BLaER1 (cell line): ENCODE results near the gene DDR2.
"Not testable (repeated sequence)": the region's sequence is repeated elsewhere in the genome, so short reads cannot be mapped to it uniquely, and the experiment has no call there.

Source experiments
- H3K27ac ChIP-seq: shearing (Covaris generic); formaldehyde crosslinking; 2 replicates; pipeline ENCODE4 v1.8.1; 2022
- H3K27me3 ChIP-seq: shearing (Covaris generic); formaldehyde crosslinking; 2 replicates; pipeline ENCODE4 v1.8.1; 2022
- H3K36me3 ChIP-seq: shearing (Covaris generic); formaldehyde crosslinking; 2 replicates; pipeline ENCODE4 v1.8.1; 2022
- H3K4me1 ChIP-seq: shearing (Covaris generic); formaldehyde crosslinking; 2 replicates; pipeline ENCODE4 v1.8.1; 2022
- H3K4me2 ChIP-seq: shearing (Covaris generic); formaldehyde crosslinking; 2 replicates; pipeline ENCODE4 v1.8.1; 2022
- H3K4me3 ChIP-seq: shearing (Covaris generic); formaldehyde crosslinking; 2 replicates; pipeline ENCODE4 v1.8.1; 2022
- H3K9ac ChIP-seq: shearing (Covaris generic); formaldehyde crosslinking; 2 replicates; pipeline ENCODE4 v1.8.1; 2022
- H3K9me3 ChIP-seq: shearing (Covaris generic); formaldehyde crosslinking; 2 replicates; pipeline ENCODE4 v1.8.1; 2022
- H4K20me1 ChIP-seq: shearing (Covaris generic); formaldehyde crosslinking; 2 replicates; pipeline ENCODE4 v1.8.1; 2022
- Cebpa-rat ChIP-seq: shearing (Covaris generic); IDR thresholded peaks from 2 replicates; pipeline ENCODE4 v1.8.1; 2022

DDR2 gene

GRCh38 chr1:162753998-162754585 is 121.8 kb downstream of the DDR2 start:
- Histone ChIP-seq H3K4me2 (no peak overlapping the region), H3K9me3 (no peaks in the 10 kb centered on the region), H3K27me3 (no peaks in the 10 kb centered on the region), H3K4me3 (no peak overlapping the region), H3K4me1 (no peaks in the 10 kb centered on the region), H3K36me3 (no peaks in the 10 kb centered on the region), H4K20me1 (no peaks in the 10 kb centered on the region), H3K27ac (no peak overlapping the region), H3K9ac (no peak overlapping the region)
- no peak for TF ChIP-seq Cebpa-rat

DNA sequence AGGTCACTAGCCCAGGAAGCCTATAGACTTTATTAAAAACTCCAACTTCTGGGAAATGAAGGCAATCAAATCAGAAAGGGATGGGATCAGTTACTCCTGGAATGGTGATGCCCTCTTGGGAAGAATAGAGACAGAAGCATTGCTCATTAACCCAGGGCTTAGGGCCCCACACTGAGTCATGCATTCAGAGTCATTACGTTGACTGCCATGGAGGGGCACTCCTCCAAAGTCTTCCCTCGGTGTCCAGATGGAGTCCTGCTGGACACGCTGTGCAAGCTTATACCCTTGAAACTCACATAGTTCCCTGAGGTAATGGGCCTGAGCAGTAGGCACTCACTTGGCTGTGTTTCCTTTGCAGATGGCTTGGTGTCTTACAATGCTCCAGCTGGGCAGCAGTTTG is 123.0 kb downstream of the DDR2 start:
- TF ChIP-seq Cebpa-rat: no peak
- no peaks in the 10 kb centered on the region for H3K36me3 ChIP-seq
- no peak overlapping the region for H3K4me2 ChIP-seq
- no peaks in the 10 kb centered on the region for H3K27me3 ChIP-seq
- H3K27ac ChIP-seq: no peak overlapping the region
- no peaks in the 10 kb centered on the region for H3K9me3 ChIP-seq
- H3K4me1 ChIP-seq: no peaks in the 10 kb centered on the region
- no peaks in the 10 kb centered on the region for H4K20me1 ChIP-seq
- no peak overlapping the region for H3K4me3 ChIP-seq
- H3K9ac ChIP-seq: no peak overlapping the region

DNA sequence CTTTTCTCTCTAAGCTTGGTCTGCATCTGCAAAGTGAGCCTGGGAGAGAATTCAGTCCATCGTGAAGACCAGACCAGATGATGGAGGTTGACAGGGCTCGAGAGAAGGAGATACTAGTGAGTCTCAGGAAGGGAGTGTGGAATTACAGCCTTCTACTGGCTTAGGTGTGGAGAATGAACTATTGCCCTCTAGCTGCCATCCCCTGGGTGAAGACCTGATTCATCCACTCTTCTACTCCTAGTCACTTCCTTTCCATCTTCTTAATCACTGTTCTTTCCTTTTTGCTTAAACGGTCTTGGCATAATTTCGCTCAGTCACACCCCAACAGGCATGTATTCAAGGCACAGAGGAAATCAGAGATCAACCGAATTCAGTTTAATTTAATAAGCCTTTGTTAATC is 124.3 kb downstream of the DDR2 start:
- no peaks in the 10 kb centered on the region for H3K36me3 ChIP-seq
- no peaks in the 10 kb centered on the region for H3K9me3 ChIP-seq
- no peaks in the 10 kb centered on the region for H3K4me1 ChIP-seq
- H4K20me1 ChIP-seq: no peaks in the 10 kb centered on the region
- no peak overlapping the region for H3K9ac ChIP-seq
- no peak overlapping the region for H3K4me3 ChIP-seq
- H3K27ac ChIP-seq: no peak overlapping the region
- no peaks in the 10 kb centered on the region for H3K27me3 ChIP-seq
- no peak overlapping the region for H3K4me2 ChIP-seq
- TF ChIP-seq Cebpa-rat: no peak

DNA sequence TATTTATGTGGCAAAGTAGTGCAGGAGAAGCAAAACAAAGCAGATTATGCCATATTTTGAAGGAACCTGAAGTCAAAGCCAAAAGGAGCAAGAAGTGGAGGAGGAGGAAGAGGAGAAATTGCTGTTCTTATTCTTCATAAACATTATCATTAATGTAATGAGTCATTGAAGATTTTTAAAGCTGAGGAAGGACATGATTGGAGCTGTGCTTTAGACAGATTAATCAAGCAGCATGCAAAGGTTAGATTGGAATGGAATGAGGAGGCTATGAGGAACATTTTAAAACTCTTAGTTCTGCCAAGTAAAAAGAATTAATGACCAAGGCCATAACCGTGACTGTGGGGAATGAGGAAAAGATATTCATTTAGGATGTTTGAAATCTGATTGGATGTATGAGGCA is 125.2 kb downstream of the DDR2 start:
- Histone ChIP-seq H3K27ac (no peak overlapping the region), H3K27me3 (no peaks in the 10 kb centered on the region), H3K4me3 (no peak overlapping the region), H3K36me3 (no peaks in the 10 kb centered on the region), H3K9me3 (no peaks in the 10 kb centered on the region), H3K4me2 (no peak overlapping the region), H4K20me1 (no peaks in the 10 kb centered on the region), H3K4me1 (no peaks in the 10 kb centered on the region), H3K9ac (no peak overlapping the region)
- no peak for TF ChIP-seq Cebpa-rat

DNA sequence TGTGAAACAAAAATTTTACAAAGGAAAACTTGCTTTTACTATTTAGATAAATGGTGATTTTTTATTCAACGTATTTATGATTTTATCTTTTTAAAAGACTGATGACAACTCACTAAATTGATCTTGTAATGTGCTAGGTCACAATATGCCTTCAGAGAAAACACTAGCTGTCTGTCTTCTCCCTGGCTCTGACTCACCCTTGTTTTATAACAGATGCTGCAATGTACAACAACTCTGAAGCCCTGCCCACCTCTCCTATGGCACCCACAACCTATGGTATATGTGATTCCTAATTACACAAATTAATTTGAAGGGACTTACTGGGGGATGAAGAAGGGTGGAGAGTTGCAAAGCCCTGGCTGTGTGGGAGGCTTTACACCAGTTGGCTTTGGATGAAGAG is 133.5 kb downstream of the DDR2 start:
- no peak overlapping the region for H3K9ac ChIP-seq
- H3K4me3 ChIP-seq: no peak overlapping the region
- no peaks in the 10 kb centered on the region for H3K4me1 ChIP-seq
- H3K9me3 ChIP-seq: no peaks in the 10 kb centered on the region
- H3K4me2 ChIP-seq: no peak overlapping the region
- no peaks in the 10 kb centered on the region for H4K20me1 ChIP-seq
- no peaks in the 10 kb centered on the region for H3K36me3 ChIP-seq
- TF ChIP-seq Cebpa-rat: no peak
- no peaks in the 10 kb centered on the region for H3K27me3 ChIP-seq
- no peak overlapping the region for H3K27ac ChIP-seq

GRCh38 chr1:162772571-162773154 is 140.4 kb downstream of the DDR2 start:
- no peak overlapping the region for H3K27ac ChIP-seq
- H3K4me1 ChIP-seq: no peaks in the 10 kb centered on the region
- H3K9me3 ChIP-seq: no peaks in the 10 kb centered on the region
- no peak overlapping the region for H3K4me3 ChIP-seq
- H3K27me3 ChIP-seq: no peaks in the 10 kb centered on the region
- TF ChIP-seq Cebpa-rat: no peak
- H3K9ac ChIP-seq: no peak overlapping the region
- no peaks in the 10 kb centered on the region for H4K20me1 ChIP-seq
- H3K4me2 ChIP-seq: no peak overlapping the region
- H3K36me3 ChIP-seq: no peaks in the 10 kb centered on the region

DNA sequence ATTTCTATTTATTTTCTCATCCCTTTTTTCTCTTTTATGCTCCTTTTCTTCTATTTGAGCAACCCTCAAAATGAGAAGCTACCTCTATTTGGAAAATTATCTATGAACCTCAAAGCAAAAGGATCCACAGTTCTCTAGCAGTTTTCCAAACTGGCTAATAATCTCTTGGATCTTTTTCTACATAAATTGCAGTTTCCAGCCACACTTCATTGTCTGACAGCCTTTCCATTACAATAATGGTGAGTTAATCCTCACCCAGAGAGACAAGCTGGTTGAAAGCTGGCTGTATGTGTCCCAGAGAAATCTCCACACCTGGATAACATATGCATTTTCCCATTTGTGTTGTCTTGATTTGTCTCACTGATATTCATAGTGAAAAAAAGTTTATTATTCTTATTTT is 141.7 kb downstream of the DDR2 start:
- Histone ChIP-seq H3K27ac (no peak overlapping the region), H3K9ac (no peak overlapping the region), H3K9me3 (no peaks in the 10 kb centered on the region), H3K36me3 (no peaks in the 10 kb centered on the region), H4K20me1 (no peaks in the 10 kb centered on the region), H3K4me1 (no peaks in the 10 kb centered on the region), H3K27me3 (no peaks in the 10 kb centered on the region), H3K4me3 (no peak overlapping the region), H3K4me2 (no peak overlapping the region)
- TF ChIP-seq Cebpa-rat: no peak

DNA sequence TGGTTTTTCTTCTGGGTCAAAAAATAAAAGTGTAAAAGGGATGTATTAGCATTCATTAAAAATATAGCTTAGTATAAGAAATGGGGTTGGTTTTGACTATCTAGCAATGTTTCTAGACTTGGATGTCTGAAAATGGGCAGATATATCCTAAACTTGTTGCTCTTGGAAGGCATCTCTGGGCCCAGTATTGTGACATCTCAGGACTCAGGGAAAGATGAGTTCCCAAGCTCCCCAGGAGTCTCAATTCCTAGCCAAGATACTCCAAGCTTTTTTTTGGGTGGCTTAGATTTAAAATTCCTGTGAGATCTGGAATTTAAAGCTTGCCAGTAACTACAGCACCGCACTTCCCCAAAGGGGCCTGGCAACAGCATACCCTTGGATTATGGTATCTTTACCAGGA is 146.8 kb downstream of the DDR2 start:
- no peaks in the 10 kb centered on the region for H3K9me3 ChIP-seq
- no peaks in the 10 kb centered on the region for H4K20me1 ChIP-seq
- H3K36me3 ChIP-seq: no peaks in the 10 kb centered on the region
- H3K27me3 ChIP-seq: no peaks in the 10 kb centered on the region
- no peak overlapping the region for H3K4me2 ChIP-seq
- H3K9ac ChIP-seq: no peak overlapping the region
- no peaks in the 10 kb centered on the region for H3K4me1 ChIP-seq
- TF ChIP-seq Cebpa-rat: no peak
- H3K27ac ChIP-seq: no peak overlapping the region
- no peak overlapping the region for H3K4me3 ChIP-seq

DNA sequence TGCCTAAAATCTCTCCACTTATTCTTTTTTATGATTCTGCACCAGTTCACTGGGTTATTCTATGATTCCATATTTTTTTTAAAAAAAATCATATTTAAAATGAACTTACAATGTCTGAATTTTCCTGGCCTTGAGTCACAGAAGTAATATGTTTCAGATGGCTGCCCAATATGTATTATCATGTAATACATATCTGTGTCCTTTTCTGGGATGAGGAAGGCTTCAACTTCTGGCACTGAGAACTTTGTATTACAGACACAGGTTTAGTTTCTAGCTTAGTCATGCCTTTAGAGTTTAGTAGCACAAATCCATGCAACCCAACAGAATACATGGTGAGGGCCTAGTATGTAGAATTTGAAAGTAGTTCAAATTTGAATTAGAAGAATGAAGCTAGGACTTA is 150.4 kb downstream of the DDR2 start:
- Histone ChIP-seq H3K4me1 (no peaks in the 10 kb centered on the region), H3K9me3 (no peaks in the 10 kb centered on the region)

DNA sequence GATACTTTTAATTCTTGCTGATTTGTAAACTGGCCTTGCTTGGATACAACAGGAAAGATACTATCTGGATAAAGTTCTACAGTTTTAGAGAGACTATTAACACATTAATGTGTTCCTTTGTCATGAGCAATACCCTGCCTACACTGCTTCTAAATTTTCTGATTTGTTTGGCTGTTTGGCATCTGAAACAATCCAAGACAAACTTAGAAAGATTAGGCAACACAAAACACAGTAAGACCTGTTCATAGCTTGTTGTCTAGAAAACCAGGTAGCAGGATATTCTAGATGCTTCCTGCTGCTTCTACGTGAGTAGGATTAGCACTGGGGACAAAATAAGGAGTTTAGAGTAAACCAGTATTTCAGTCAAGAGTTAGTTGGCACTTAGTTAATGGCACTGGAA is 152.7 kb downstream of the DDR2 start:
- H3K4me2 ChIP-seq, H3K9ac ChIP-seq, H4K20me1 ChIP-seq, H3K36me3 ChIP-seq, H3K4me3 ChIP-seq, H3K27ac ChIP-seq, H3K27me3 ChIP-seq, H3K9me3 ChIP-seq, H3K4me1 ChIP-seq: not testable (repeated sequence)

More for the DNA sequence above, 150.4 kb downstream of the DDR2 start:
- H3K4me2 ChIP-seq: no peak overlapping the region
- no peak for TF ChIP-seq Cebpa-rat
- no peak overlapping the region for H3K9ac ChIP-seq
- H3K36me3 ChIP-seq: no peaks in the 10 kb centered on the region
- H3K27ac ChIP-seq: no peak overlapping the region
- no peak overlapping the region for H3K4me3 ChIP-seq
- no peaks in the 10 kb centered on the region for H3K27me3 ChIP-seq
- H4K20me1 ChIP-seq: no peaks in the 10 kb centered on the region

GRCh38 chr1:162788783-162789182 is 156.5 kb downstream of the DDR2 start:
- not testable (repeated sequence) for H3K9me3 ChIP-seq, H3K9ac ChIP-seq, H3K4me3 ChIP-seq, H3K27me3 ChIP-seq, H3K27ac ChIP-seq, H4K20me1 ChIP-seq, H3K4me2 ChIP-seq, H3K4me1 ChIP-seq
- peaks cover 13% of the 10 kb centered on the region; the same call in 1 of the 2 replicates for H3K36me3 ChIP-seq
